GM12878 (cell line): Measurements from ENCODE around the gene PNPLA3. TPM values are rescaled to one million over a fixed set of nuclear protein-coding genes. Genes with fewer than 3 reads are reported as not detected.

Experiments
- CREB1 ChIP-seq: IDR thresholded peaks from 2 replicates; pipeline ENCODE4 v1.6.1; 2012; ENCODE audit warnings: low read depth, mild to moderate bottlenecking, inconsistent platforms
- EED ChIP-seq: sonication (generic); IDR thresholded peaks from 2 replicates; pipeline ENCODE4 v1.6.1; 2016; ENCODE audit warnings: antibody characterized with exemption, low read depth
- MEF2A ChIP-seq: IDR thresholded peaks from 2 replicates; pipeline ENCODE4 v1.6.1; 2011; ENCODE audit warnings: low read depth, mild to moderate bottlenecking, low read length, moderate library complexity; ENCODE audit not compliant: insufficient read depth
- MTA2 ChIP-seq: fragments of 450-650 bp; IDR thresholded peaks from 2 replicates; pipeline ENCODE4 v1.6.1; 2016; ENCODE audit warnings: low read depth, mild to moderate bottlenecking, moderate library complexity
- NRF1 ChIP-seq: conservative IDR thresholded peaks from 2 replicates; pipeline ENCODE4 v1.6.1; 2011; ENCODE audit warnings: mild to moderate bottlenecking, low read depth, low read length, improper control_type of control experiment
- PAX5 ChIP-seq: IDR thresholded peaks from 2 replicates; pipeline ENCODE4 v1.6.1; 2011; ENCODE audit warnings: low read depth, low read length, borderline replicate concordance
- POLR2AphosphoS2 ChIP-seq: IDR thresholded peaks from 2 replicates; pipeline ENCODE4 v1.6.1; 2011; ENCODE audit warnings: low read depth, mild to moderate bottlenecking, low read length, improper control_type of control experiment, moderate library complexity
- SMAD1 ChIP-seq: fragments of 450-650 bp; IDR thresholded peaks from 2 replicates; pipeline ENCODE4 v1.6.1; 2018; ENCODE audit warnings: mild to moderate bottlenecking, low read depth; ENCODE audit not compliant: partially characterized antibody
- SP1 ChIP-seq: IDR thresholded peaks from one replicate; pipeline ENCODE4 v1.6.1; 2011; ENCODE audit warnings: low read depth, low read length
- ZSCAN29 ChIP-seq: fragments of 450-650 bp; IDR thresholded peaks from 2 replicates; pipeline ENCODE4 v1.6.1; 2017; ENCODE audit warnings: mild to moderate bottlenecking, moderate library complexity
- polyA plus RNA-seq, 11 experiments: library from polyadenylated mRNA; depleted of rRNA in 4 of 11; unstranded in 6 of 11; stranded (reverse) in 5 of 11; fragments of >200 nt; fragmentation: Nextera tagmentation in 4 of 11; fragmentation: Illumina TruSeq in 1 of 11; extraction: Ambion mirVana in 4 of 11; extraction: Trizol in 1 of 11; gene quantifications; 1 replicate in 1 of 11; 2 replicates in 10 of 11; pipeline versions ENCODE4 v1.2.1 to v1.2.3, GENCODE V29; 2011 to 2016; ENCODE audit warnings: inconsistent platforms in 2 of 11, missing spikeins in 2 of 11, low read depth in 1 of 11
- total RNA-seq, 4 experiments: library from RNA; depleted of rRNA in 3 of 4; stranded (reverse); fragments of >200 nt in 3 of 4; fragmentation: Illumina TruSeq in 1 of 4; extraction: Trizol in 1 of 4; gene quantifications; 2 replicates each; pipeline versions ENCODE4 v1.2.1 to v1.2.3, GENCODE V29; 2013 to 2021
- TF ChIP-seq, protein P1 (sequence below): fragments of 450-650 bp; IDR thresholded peaks from 2 replicates; pipeline ENCODE4 v1.6.1; 2017; ENCODE audit warnings: mild to moderate bottlenecking, moderate library complexity
- TF ChIP-seq, protein P2 (sequence below): IDR thresholded peaks from 2 replicates; pipeline ENCODE4 v1.6.1; 2012; ENCODE audit warnings: low read depth, low read length, improper control_type of control experiment
- TF ChIP-seq, protein P3 (sequence below): fragments of 450-650 bp; IDR thresholded peaks from 2 replicates; pipeline ENCODE4 v1.6.1; 2016; ENCODE audit warnings: mild to moderate bottlenecking, moderate library complexity, borderline replicate concordance
- TF ChIP-seq, protein P4 (sequence below): fragments of 450-650 bp; formaldehyde crosslinking; IDR thresholded peaks from 2 replicates; pipeline ENCODE4 v1.4.0; 2020; ENCODE audit warnings: mild to moderate bottlenecking, moderate library complexity
- TF ChIP-seq, protein P5 (sequence below): fragments of 450-650 bp; IDR thresholded peaks from 2 replicates; pipeline ENCODE4 v1.6.1; 2016; ENCODE audit warnings: mild to moderate bottlenecking

PNPLA3 gene
- total and polyA plus RNA-seq, 10 of the 15 experiments (the other 5 are each of a cell fraction or from before 2014, with no cell fraction given), result 0.05 to 0.08 TPM; not detected in 8

DNA sequence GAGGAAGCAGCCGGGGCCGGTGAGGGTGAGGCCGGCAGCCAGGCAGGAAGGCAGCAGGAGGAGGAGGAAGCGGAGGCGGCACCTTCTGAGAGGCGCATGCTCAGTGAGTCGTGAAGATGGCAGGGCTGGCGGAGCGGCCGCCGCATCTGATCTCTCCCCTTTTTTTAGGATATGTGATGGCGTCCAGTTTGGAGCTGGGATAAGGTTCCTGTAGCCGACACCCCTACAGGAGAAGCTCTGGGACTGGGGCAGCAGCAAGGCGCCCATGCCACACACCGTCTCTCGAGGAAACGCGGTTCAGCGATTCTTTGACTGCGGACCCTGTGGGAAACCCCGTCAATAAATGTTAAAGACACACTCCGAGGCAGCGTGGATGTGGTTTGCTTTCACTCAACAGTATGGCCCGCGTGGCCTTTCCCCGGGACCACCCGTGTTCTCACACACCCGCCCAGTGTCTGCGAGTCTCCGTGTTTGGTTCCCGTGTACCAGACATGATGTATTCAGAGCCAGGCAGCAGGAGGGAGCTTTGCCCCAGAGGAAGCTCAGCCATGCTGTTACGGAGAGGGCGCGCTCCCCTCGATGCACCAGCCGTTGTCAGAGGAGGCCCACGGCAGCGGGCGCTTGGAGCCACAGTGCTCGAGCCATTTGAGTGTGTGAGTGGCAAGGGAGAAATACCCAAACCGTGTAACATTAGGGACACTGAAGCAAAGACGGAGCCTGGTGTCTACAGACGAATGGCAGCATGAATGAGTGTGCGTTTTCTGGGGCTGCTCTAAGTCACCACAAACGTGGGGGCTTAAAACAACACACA lies 72.8 kb downstream of the PNPLA3 start (continued):
- TF ChIP-seq, protein P1, sequence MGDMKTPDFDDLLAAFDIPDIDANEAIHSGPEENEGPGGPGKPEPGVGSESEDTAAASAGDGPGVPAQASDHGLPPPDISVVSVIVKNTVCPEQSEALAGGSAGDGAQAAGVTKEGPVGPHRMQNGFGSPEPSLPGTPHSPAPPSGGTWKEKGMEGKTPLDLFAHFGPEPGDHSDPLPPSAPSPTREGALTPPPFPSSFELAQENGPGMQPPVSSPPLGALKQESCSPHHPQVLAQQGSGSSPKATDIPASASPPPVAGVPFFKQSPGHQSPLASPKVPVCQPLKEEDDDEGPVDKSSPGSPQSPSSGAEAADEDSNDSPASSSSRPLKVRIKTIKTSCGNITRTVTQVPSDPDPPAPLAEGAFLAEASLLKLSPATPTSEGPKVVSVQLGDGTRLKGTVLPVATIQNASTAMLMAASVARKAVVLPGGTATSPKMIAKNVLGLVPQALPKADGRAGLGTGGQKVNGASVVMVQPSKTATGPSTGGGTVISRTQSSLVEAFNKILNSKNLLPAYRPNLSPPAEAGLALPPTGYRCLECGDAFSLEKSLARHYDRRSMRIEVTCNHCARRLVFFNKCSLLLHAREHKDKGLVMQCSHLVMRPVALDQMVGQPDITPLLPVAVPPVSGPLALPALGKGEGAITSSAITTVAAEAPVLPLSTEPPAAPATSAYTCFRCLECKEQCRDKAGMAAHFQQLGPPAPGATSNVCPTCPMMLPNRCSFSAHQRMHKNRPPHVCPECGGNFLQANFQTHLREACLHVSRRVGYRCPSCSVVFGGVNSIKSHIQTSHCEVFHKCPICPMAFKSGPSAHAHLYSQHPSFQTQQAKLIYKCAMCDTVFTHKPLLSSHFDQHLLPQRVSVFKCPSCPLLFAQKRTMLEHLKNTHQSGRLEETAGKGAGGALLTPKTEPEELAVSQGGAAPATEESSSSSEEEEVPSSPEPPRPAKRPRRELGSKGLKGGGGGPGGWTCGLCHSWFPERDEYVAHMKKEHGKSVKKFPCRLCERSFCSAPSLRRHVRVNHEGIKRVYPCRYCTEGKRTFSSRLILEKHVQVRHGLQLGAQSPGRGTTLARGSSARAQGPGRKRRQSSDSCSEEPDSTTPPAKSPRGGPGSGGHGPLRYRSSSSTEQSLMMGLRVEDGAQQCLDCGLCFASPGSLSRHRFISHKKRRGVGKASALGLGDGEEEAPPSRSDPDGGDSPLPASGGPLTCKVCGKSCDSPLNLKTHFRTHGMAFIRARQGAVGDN, result 0 out of 2 replicates have a peak, but pooled peaks have one; percentile 42
- TF ChIP-seq, protein P2, sequence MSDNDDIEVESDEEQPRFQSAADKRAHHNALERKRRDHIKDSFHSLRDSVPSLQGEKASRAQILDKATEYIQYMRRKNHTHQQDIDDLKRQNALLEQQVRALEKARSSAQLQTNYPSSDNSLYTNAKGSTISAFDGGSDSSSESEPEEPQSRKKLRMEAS, result peak; percentile 66
- TF ChIP-seq, protein P3, sequence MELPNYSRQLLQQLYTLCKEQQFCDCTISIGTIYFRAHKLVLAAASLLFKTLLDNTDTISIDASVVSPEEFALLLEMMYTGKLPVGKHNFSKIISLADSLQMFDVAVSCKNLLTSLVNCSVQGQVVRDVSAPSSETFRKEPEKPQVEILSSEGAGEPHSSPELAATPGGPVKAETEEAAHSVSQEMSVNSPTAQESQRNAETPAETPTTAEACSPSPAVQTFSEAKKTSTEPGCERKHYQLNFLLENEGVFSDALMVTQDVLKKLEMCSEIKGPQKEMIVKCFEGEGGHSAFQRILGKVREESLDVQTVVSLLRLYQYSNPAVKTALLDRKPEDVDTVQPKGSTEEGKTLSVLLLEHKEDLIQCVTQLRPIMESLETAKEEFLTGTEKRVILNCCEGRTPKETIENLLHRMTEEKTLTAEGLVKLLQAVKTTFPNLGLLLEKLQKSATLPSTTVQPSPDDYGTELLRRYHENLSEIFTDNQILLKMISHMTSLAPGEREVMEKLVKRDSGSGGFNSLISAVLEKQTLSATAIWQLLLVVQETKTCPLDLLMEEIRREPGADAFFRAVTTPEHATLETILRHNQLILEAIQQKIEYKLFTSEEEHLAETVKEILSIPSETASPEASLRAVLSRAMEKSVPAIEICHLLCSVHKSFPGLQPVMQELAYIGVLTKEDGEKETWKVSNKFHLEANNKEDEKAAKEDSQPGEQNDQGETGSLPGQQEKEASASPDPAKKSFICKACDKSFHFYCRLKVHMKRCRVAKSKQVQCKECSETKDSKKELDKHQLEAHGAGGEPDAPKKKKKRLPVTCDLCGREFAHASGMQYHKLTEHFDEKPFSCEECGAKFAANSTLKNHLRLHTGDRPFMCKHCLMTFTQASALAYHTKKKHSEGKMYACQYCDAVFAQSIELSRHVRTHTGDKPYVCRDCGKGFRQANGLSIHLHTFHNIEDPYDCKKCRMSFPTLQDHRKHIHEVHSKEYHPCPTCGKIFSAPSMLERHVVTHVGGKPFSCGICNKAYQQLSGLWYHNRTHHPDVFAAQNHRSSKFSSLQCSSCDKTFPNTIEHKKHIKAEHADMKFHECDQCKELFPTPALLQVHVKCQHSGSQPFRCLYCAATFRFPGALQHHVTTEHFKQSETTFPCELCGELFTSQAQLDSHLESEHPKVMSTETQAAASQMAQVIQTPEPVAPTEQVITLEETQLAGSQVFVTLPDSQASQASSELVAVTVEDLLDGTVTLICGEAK, result 0 out of 2 replicates have a peak, but pooled peaks have one; percentile 37
- TF ChIP-seq SMAD1, result no peak
- TF ChIP-seq NRF1, result peak; percentile 54
- TF ChIP-seq SP1, result no peak
- TF ChIP-seq, protein P4, sequence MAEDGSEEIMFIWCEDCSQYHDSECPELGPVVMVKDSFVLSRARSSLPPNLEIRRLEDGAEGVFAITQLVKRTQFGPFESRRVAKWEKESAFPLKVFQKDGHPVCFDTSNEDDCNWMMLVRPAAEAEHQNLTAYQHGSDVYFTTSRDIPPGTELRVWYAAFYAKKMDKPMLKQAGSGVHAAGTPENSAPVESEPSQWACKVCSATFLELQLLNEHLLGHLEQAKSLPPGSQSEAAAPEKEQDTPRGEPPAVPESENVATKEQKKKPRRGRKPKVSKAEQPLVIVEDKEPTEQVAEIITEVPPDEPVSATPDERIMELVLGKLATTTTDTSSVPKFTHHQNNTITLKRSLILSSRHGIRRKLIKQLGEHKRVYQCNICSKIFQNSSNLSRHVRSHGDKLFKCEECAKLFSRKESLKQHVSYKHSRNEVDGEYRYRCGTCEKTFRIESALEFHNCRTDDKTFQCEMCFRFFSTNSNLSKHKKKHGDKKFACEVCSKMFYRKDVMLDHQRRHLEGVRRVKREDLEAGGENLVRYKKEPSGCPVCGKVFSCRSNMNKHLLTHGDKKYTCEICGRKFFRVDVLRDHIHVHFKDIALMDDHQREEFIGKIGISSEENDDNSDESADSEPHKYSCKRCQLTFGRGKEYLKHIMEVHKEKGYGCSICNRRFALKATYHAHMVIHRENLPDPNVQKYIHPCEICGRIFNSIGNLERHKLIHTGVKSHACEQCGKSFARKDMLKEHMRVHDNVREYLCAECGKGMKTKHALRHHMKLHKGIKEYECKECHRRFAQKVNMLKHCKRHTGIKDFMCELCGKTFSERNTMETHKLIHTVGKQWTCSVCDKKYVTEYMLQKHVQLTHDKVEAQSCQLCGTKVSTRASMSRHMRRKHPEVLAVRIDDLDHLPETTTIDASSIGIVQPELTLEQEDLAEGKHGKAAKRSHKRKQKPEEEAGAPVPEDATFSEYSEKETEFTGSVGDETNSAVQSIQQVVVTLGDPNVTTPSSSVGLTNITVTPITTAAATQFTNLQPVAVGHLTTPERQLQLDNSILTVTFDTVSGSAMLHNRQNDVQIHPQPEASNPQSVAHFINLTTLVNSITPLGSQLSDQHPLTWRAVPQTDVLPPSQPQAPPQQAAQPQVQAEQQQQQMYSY (CRISPR knock-in tag), result no peak
- no peak for TF ChIP-seq CREB1
- TF ChIP-seq ZSCAN29, result no peak
- peak; percentile 52; the same call in 1 of the 2 replicates for TF ChIP-seq PAX5
- TF ChIP-seq, protein P5, sequence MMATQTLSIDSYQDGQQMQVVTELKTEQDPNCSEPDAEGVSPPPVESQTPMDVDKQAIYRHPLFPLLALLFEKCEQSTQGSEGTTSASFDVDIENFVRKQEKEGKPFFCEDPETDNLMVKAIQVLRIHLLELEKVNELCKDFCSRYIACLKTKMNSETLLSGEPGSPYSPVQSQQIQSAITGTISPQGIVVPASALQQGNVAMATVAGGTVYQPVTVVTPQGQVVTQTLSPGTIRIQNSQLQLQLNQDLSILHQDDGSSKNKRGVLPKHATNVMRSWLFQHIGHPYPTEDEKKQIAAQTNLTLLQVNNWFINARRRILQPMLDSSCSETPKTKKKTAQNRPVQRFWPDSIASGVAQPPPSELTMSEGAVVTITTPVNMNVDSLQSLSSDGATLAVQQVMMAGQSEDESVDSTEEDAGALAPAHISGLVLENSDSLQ, result no peak
- TF ChIP-seq MTA2, result no peak
- no peak for TF ChIP-seq MEF2A
- TF ChIP-seq POLR2AphosphoS2, result 0 out of 2 replicates have a peak, but pooled peaks have one; percentile 32
- TF ChIP-seq EED, result peak; percentile 60; the same call in 1 of the 2 replicates
